Heart left ventricle (tissue), 13 donors: ENCODE data around the gene UBE3A.

Source experiments
- POLR2A ChIP-seq, 2 donors: fragments of 450-650 bp; IDR thresholded peaks; one replicate each; pipeline ENCODE4 v1.6.1; 2017; ENCODE audit warnings: antibody characterized with exemption in 2 of 2, mild to moderate bottlenecking in 2 of 2, moderate library complexity in 2 of 2
- TF ChIP-seq, protein P1 (sequence below), 12 donors: fragments of 200-600 bp; sonication (generic) in 4 of 12; IDR thresholded peaks; one replicate each; pipeline versions ENCODE4 v1.5.0 to v1.8.0; 2018 to 2022; ENCODE audit warnings: antibody characterized with exemption in 12 of 12, mild to moderate bottlenecking in 5 of 12
- donor health status: ischemic (EF 13 %, LVEDD 7.1; RV severe dilation, severe dysfunction).
- donor health status: DM: no; HTN: yes; CAD: no.
- donor health status: DM: no; HTN: no; CAD: no.
- donor health status: ischemic (EF 25% LVEDD 6.9; RV normal size, moderate dysfunction).
- donor health status: ischemic (EF 25% LVEDD 5.7; RV mildly dilated, moderate dysfunction).
- donor health status: ischemic (EF 35%, LVEDD 5.7; RV mildly dilated, moderate dysfunction).
- donor health status: nonischemic (EF 11% LVEDD 7.7; RV severe dilation, severe dysfunction).
- donor health status: DM: yes; HTN: yes; CAD: no.
- donor health status: PGD.
- donor health status: ischemic (EF 29% LVEDD 5.4; RV normal size, mild dysfunction).
- donor health status: nonischemic (EF 23%, LVEDD 6.1; RV moderate dilation, normal function).

DNA sequence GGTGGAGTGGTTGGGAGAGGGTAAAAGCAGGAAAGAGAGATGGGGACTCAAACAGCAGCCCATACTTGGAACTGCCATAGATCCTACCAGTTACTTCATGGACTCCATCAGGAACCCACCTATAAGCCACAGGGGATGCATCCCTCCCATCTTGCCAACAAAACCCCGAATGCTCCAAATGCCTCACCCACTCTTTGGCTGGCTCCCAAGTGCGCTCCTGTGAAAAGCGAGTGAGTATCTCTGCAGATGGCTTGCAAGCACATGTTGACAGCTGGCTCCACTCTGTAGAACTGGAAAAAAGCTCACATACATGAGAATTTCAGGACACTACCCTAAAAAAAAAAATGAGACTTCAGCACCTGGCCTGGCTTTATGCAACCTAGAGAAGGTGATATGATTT lies 151.0 kb downstream of the UBE3A start:
- TF ChIP-seq, protein P1, sequence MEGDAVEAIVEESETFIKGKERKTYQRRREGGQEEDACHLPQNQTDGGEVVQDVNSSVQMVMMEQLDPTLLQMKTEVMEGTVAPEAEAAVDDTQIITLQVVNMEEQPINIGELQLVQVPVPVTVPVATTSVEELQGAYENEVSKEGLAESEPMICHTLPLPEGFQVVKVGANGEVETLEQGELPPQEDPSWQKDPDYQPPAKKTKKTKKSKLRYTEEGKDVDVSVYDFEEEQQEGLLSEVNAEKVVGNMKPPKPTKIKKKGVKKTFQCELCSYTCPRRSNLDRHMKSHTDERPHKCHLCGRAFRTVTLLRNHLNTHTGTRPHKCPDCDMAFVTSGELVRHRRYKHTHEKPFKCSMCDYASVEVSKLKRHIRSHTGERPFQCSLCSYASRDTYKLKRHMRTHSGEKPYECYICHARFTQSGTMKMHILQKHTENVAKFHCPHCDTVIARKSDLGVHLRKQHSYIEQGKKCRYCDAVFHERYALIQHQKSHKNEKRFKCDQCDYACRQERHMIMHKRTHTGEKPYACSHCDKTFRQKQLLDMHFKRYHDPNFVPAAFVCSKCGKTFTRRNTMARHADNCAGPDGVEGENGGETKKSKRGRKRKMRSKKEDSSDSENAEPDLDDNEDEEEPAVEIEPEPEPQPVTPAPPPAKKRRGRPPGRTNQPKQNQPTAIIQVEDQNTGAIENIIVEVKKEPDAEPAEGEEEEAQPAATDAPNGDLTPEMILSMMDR (IDR thresholded peaks at IDR 0.05): no peak
- no peak for TF ChIP-seq POLR2A (IDR thresholded peaks at IDR 0.05)
